Ishikawa (cell line): ENCODE measurements around the gene FOXP4.

ENCODE experiments used
- CEBPB ChIP-seq: IDR thresholded peaks from 2 replicates; pipeline ENCODE4 v1.6.1; 2012
- CREB1 ChIP-seq: IDR thresholded peaks from 2 replicates; pipeline ENCODE4 v1.6.1; 2012; ENCODE audit warnings: low read depth
- EGR1 ChIP-seq: IDR thresholded peaks from 2 replicates; pipeline ENCODE4 v1.6.1; 2012
- EP300 ChIP-seq: IDR thresholded peaks from 2 replicates; pipeline ENCODE4 v1.6.1; 2012; ENCODE audit warnings: borderline replicate concordance
- FOXM1 ChIP-seq: IDR thresholded peaks from 2 replicates; pipeline ENCODE4 v1.6.1; 2012; ENCODE audit warnings: low read depth, borderline replicate concordance
- MAX ChIP-seq: IDR thresholded peaks from 2 replicates; pipeline ENCODE4 v1.6.1; 2012
- NFIC ChIP-seq: IDR thresholded peaks from 2 replicates; pipeline ENCODE4 v1.6.1; 2012
- RAD21 ChIP-seq: IDR thresholded peaks from 2 replicates; pipeline ENCODE4 v1.6.1; 2012; ENCODE audit warnings: low read depth
- REST ChIP-seq: IDR thresholded peaks from 2 replicates; pipeline ENCODE4 v1.6.1; 2012; ENCODE audit warnings: low read depth, mild to moderate bottlenecking
- TAF1 ChIP-seq: IDR thresholded peaks from 2 replicates; pipeline ENCODE4 v1.6.1; 2012; ENCODE audit warnings: low read depth, mild to moderate bottlenecking
- TCF12 ChIP-seq: IDR thresholded peaks from 2 replicates; pipeline ENCODE4 v1.6.1; 2012; ENCODE audit warnings: low read depth
- TEAD4 ChIP-seq: IDR thresholded peaks from 2 replicates; pipeline ENCODE4 v1.6.1; 2012
- USF1 ChIP-seq: IDR thresholded peaks from 2 replicates; pipeline ENCODE4 v1.6.1; 2012
- YY1 ChIP-seq: IDR thresholded peaks from 2 replicates; pipeline ENCODE4 v1.6.1; 2012; ENCODE audit warnings: low read depth
- ZBTB7A ChIP-seq: IDR thresholded peaks from 2 replicates; pipeline ENCODE4 v1.6.1; 2012; ENCODE audit warnings: low read depth

The FOXP4 gene

GRCh38 chr6:41605649-41606048 is 59.5 kb downstream of the FOXP4 start:
- TF ChIP-seq YY1 (no peak), USF1 (no peak), CEBPB (no peak), NFIC (no peak), RAD21 (no peak), TEAD4 (no peak), TCF12 (no peak), EP300 (no peak), ZBTB7A (no peak)

GRCh38 chr6:41607036-41607435 is 60.9 kb downstream of the FOXP4 start:
- TF ChIP-seq CREB1: no peak
- no peak for TF ChIP-seq ZBTB7A
- TF ChIP-seq YY1: no peak

GRCh38 chr6:41607736-41608135 is 61.6 kb downstream of the FOXP4 start:
- TF ChIP-seq NFIC (no peak), ZBTB7A (no peak), YY1 (no peak), TCF12 (no peak), TEAD4 (no peak), EGR1 (no peak), MAX (no peak), FOXM1 (no peak), USF1 (no peak), EP300 (no peak), REST (no peak), TAF1 (no peak), CEBPB (no peak), CREB1 (no peak)

GRCh38 chr6:41608443-41609151 is 62.4 kb downstream of the FOXP4 start:
- TF ChIP-seq USF1: no peak
- no peak for TF ChIP-seq ZBTB7A
- no peak for TF ChIP-seq TEAD4
- TF ChIP-seq YY1: no peak
- no peak for TF ChIP-seq TCF12
- no peak for TF ChIP-seq CREB1
- TF ChIP-seq EP300: no peak
- TF ChIP-seq MAX: no peak
- TF ChIP-seq TAF1: no peak
- no peak for TF ChIP-seq FOXM1
- TF ChIP-seq RAD21: no peak
- no peak for TF ChIP-seq EGR1
- no peak for TF ChIP-seq CEBPB
- TF ChIP-seq REST: no peak
- no peak for TF ChIP-seq NFIC

GRCh38 chr6:41614715-41615114 is 68.5 kb downstream of the FOXP4 start:
- TF ChIP-seq YY1 (no peak), TAF1 (no peak), TCF12 (no peak), EGR1 (no peak), CEBPB (no peak), TEAD4 (no peak), EP300 (no peak), ZBTB7A (no peak), CREB1 (no peak), RAD21 (no peak), USF1 (no peak), NFIC (no peak), FOXM1 (no peak), MAX (no peak), REST (no peak)
